Natural killer cell (primary cell): ENCODE measurements around the gene MAP1A. TPM values are rescaled to one million over a fixed set of nuclear protein-coding genes. Genes with fewer than 3 reads are reported as not detected.

ENCODE experiments used
- ATAC-seq, 3 donors: fragments of 150-1000 bp in 2 of 3; fragments of 200-7000 bp in 1 of 3; cut with Tn5 transposase; 1 replicate in 1 of 3; 2 replicates in 2 of 3; pipeline ENCODE4 v1.10.0; 2021; ENCODE audit warnings: mild to moderate bottlenecking in 2 of 3, moderate library complexity in 2 of 3
- DNase-seq, 2 donors: peaks; one replicate each; pipeline versions ENCODE4 v3.0.0 to v3.0.0-alpha.2; 2013 to 2021; ENCODE audit warnings: mixed read lengths in 1 of 2
- H3K27ac ChIP-seq: one replicate; pipeline ENCODE4 v1.5.1; 2013; ENCODE audit warnings: mild to moderate bottlenecking, low read length
- H3K27me3 ChIP-seq: one replicate; pipeline ENCODE4 v1.6.1; 2013; ENCODE audit warnings: low read length; ENCODE audit not compliant: control insufficient read depth, insufficient read depth
- H3K36me3 ChIP-seq: one replicate; pipeline ENCODE4 v1.6.1; 2013; ENCODE audit warnings: low read length; ENCODE audit not compliant: control insufficient read depth, insufficient read depth
- H3K4me1 ChIP-seq: one replicate; pipeline ENCODE4 v1.6.1; 2013; ENCODE audit warnings: low read length; ENCODE audit not compliant: control insufficient read depth, insufficient read depth
- H3K4me3 ChIP-seq: one replicate; pipeline ENCODE4 v1.5.1; 2013; ENCODE audit warnings: low read length
- H3K9me3 ChIP-seq: one replicate; pipeline ENCODE4 v1.6.1; 2013; ENCODE audit warnings: low read length; ENCODE audit not compliant: control insufficient read depth, insufficient read depth
- H3K27ac Mint-ChIP-seq, 2 donors: one replicate each; pipeline ENCODE4 v1.8.0; 2022; ENCODE audit warnings: mild to moderate bottlenecking in 2 of 2, mixed read lengths in 2 of 2, moderate library complexity in 1 of 2
- H3K27me3 Mint-ChIP-seq, 2 donors: one replicate each; pipeline ENCODE4 v1.8.0; 2022; ENCODE audit warnings: low read depth in 2 of 2, mixed read lengths in 2 of 2
- H3K36me3 Mint-ChIP-seq: one replicate; pipeline ENCODE4 v1.8.0; 2022; ENCODE audit warnings: mixed read lengths
- H3K4me1 Mint-ChIP-seq, 2 donors: one replicate each; pipeline ENCODE4 v1.8.0; 2022; ENCODE audit warnings: mixed read lengths in 2 of 2
- H3K4me3 Mint-ChIP-seq: one replicate; pipeline ENCODE4 v1.8.0; 2022; ENCODE audit warnings: mild to moderate bottlenecking, moderate library complexity, mixed read lengths
- H3K9me3 Mint-ChIP-seq, 2 donors: one replicate each; pipeline ENCODE4 v1.8.0; 2022; ENCODE audit warnings: mixed read lengths in 2 of 2
- CTCF ChIP-seq: fragments of 200-600 bp; IDR thresholded peaks from one replicate; pipeline ENCODE4 v1.8.0; 2022; ENCODE audit warnings: antibody characterized with exemption
- WGBS: methylation state at CpG from one replicate; pipeline ENCODE4 v1.1.7; 2013; ENCODE audit warnings: missing lambda C conversion rate; ENCODE audit not compliant: insufficient coverage; 5-methylcytosine and 5-hydroxymethylcytosine counted together
- intact Hi-C: fragments of 100-400 bp; cut with micrococcal nuclease; formaldehyde crosslinking; loops from one replicate; pipeline ENCODE4 v1.14.2; 2022
- total RNA-seq, 4 donors: library from RNA; stranded (reverse); fragments of 120-200 nt in 1 of 4; gene quantifications; one replicate each; pipeline versions ENCODE4 v1.2.3 to v1.2.4, GENCODE V29; 2013 to 2022

MAP1A gene
- total RNA-seq, 3 donors from 2014 or later (not counting 1 experiment from before 2014, with no cell fraction given), result 0.72 to 2.2 (median 0.98) TPM

GRCh38 chr15:43473885-43474284 lies 43.5 kb upstream of the MAP1A start:
- H3K27me3 ChIP-seq, result no peaks in the 10 kb centered on the region
- TF ChIP-seq CTCF, result no peak
- 96% methylated on average over 25 of the region's 25 CpGs for WGBS
- no peaks in the 10 kb centered on the region for H3K9me3 Mint-ChIP-seq
- no peak overlapping the region for H3K4me3 Mint-ChIP-seq
- H3K27ac ChIP-seq, result no peak overlapping the region
- ATAC-seq (no peak), DNase-seq (no peak)
- peaks cover 40% of the 10 kb centered on the region for H3K36me3 Mint-ChIP-seq
- H3K4me1 Mint-ChIP-seq, result no peaks in the 10 kb centered on the region
- no peak overlapping the region for H3K27ac Mint-ChIP-seq
- intact Hi-C loops, result no loop called here
- H3K4me3 ChIP-seq, result no peak overlapping the region
- peaks cover 56% of the 10 kb centered on the region for H3K36me3 ChIP-seq
- H3K9me3 ChIP-seq, result no peaks in the 10 kb centered on the region
- H3K4me1 ChIP-seq, result no peaks in the 10 kb centered on the region
- H3K27me3 Mint-ChIP-seq, result no peaks in the 10 kb centered on the region

- Mint-ChIP-seq H3K4me1 (peaks cover 0 to 4% of the 10 kb centered on the region in 2 donors), H3K27me3 (no peaks in the 10 kb centered on the region), H3K36me3 (peaks cover 3% of the 10 kb centered on the region), H3K4me3 (no peak overlapping the region), H3K27ac (no peak overlapping the region), H3K9me3 (no peaks in the 10 kb centered on the region)
- Histone ChIP-seq H3K4me3 (no peak overlapping the region), H3K27me3 (no peaks in the 10 kb centered on the region), H3K27ac (no peak overlapping the region), H3K9me3 (no peaks in the 10 kb centered on the region), H3K36me3 (peaks cover 24% of the 10 kb centered on the region), H3K4me1 (no peaks in the 10 kb centered on the region)
- WGBS, result 86% methylated on average over 2 of the region's 4 CpGs
- ATAC-seq (no peak), DNase-seq (peak in 1 of 2 donors; percentile 60)
- peak; percentile 27 for TF ChIP-seq CTCF
- intact Hi-C loops, result no loop called here
Observed at GRCh38 chr15:43483297-43484128, 33.9 kb upstream of the MAP1A start.

GRCh38 chr15:43484455-43484854 lies 33.0 kb upstream of the MAP1A start:
- intact Hi-C loops, result no loop called here

More at GRCh38 chr15:43484455-43484854, 33.0 kb upstream of the MAP1A start:
- DNase-seq (no peak), ATAC-seq (no peak)
- Mint-ChIP-seq H3K4me1 (peaks cover 7 to 9% of the 10 kb centered on the region in 2 donors), H3K36me3 (no peaks in the 10 kb centered on the region), H3K9me3 (no peaks in the 10 kb centered on the region), H3K27me3 (no peaks in the 10 kb centered on the region), H3K4me3 (no peak overlapping the region), H3K27ac (no peak overlapping the region)
- WGBS, result 97% methylated on average over 2 of the region's 2 CpGs
- H3K27me3 ChIP-seq, result no peaks in the 10 kb centered on the region
- H3K9me3 ChIP-seq, result no peaks in the 10 kb centered on the region
- H3K4me3 ChIP-seq, result no peak overlapping the region
- peaks cover 15% of the 10 kb centered on the region for H3K36me3 ChIP-seq
- no peak overlapping the region for H3K27ac ChIP-seq
- no peak for TF ChIP-seq CTCF
- no peaks in the 10 kb centered on the region for H3K4me1 ChIP-seq
